ENCODE results near the gene CPM.
"Not testable (repeated sequence)": the region's sequence is repeated elsewhere in the genome, so short reads cannot be mapped to it uniquely, and the experiment has no call there.

CPM gene

GRCh38 chr12:68856510-68856909, 76.5 kb downstream of the CPM start:
- in situ Hi-C loops (cut with HindIII; ENCODE audit: low sequenced_read_pairs): no loop called here

DNA sequence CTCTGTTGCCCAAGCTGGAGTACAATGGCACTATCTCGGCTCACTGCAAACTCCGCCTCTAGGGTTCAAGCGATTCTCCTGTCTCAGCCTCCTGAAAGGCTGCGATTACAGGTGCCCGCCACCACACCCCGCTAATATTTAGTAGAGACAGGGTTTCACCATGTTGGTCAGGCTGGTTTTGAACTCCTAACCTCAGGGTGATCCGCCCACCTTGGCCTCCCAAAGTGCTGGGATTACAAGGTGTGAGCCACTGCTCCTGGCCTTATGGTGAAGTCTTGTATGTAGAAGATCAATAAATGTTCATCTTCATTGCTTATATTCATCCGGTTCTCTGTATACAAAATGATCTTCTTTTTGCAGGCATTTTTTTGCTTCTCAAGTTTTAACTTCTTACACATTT, 77.2 kb downstream of the CPM start:
- in situ Hi-C loops (cut with HindIII; ENCODE audit: low sequenced_read_pairs): no loop called here

DNA sequence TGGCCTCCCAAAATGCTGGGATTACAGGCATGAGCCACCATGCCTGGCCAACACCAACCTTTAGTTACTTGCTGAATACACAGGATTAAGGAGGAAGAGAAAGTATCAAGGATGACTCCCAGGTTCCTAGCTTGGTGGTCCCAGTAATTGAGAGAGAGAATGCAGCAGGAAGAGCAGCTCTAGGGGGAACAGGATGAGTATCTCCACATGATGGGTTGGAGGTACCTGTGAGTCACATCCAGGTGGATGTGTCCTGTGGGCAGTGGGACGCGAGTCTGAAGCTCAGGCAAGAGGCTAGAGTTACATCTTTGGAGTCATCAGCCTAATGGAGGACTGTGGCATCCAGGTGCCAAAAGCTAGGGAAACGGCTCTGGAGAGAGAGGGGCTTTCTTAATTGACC, 77.9 kb downstream of the CPM start:
- in situ Hi-C loops (cut with HindIII; ENCODE audit: low sequenced_read_pairs): no loop called here

DNA sequence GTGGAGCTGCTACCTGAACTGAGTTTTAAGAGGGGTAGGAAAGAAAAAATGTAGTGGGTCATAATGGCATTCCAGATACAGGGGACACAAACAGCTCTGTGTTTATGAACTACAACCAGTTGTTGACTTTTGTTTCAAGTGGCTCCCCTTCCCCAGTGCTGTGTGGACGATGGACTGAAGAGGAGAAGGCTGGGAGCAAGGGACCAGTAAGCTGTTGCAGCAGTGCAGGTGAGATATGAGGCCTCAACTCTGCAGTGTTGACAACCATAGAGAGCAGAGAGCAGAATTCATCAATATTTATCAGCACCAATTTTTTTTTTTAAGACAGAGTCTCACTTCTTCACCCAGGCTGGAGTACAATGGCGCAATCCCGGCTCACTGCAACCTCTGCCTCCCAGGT, 78.4 kb downstream of the CPM start:
- in situ Hi-C loops (cut with HindIII; ENCODE audit: low sequenced_read_pairs): no loop called here

DNA sequence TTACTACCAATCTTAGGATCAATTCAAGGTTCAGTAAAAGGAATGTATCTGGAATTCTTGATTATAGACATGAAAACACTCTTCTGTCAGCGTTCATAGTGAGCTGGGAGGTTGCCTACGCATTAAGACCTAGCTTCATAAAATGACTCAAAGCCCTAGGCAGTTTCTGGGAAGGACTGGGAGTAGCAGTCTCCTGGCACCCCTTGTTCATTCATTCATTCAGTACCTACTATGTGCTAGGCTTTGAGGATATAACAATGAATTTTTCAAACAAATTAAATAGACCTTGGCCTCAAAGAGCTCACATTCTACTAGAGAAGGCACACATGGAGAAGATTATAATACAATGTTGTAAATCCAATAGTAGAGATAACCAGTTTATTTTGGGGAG, 78.9 kb downstream of the CPM start:
- in situ Hi-C loops (cut with HindIII; ENCODE audit: low sequenced_read_pairs): no loop called here

DNA sequence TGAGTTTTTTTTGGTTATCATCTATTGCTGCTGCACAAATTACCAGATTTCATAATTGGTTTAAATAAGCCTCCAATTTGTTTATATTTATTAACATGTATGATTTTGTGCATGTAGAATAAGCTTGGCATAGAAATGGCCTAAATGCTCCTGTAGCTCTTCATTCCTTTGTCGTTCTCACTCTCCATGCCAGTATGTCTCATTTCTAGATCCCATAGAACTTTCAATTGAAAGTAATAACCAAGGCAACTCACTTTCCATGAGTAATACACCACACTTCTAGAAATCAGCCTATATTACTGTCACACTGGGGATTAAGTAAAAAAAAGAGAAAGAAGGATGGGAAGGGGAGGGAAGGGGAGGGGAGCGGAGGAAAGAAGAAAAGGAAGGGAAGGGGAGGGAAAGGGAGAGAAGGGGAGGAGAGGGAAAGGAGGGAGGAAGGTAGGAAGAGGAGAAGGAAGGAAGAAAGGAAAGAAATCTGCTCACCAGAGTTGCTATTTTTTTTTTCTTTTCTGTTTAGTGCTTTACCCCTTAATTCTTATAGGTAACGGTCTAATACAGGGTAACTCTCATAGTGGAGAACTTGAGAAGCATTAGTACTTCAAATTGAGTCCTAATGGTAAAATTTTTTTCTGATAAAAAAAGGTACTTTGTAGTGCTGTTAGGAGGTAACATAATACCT, 79.4 kb downstream of the CPM start:
- in situ Hi-C loops (cut with HindIII; ENCODE audit: low sequenced_read_pairs): no loop called here

GRCh38 chr12:68851592-68852306, 81.2 kb downstream of the CPM start:
- in situ Hi-C loops (cut with HindIII; ENCODE audit: low sequenced_read_pairs): no loop called here

DNA sequence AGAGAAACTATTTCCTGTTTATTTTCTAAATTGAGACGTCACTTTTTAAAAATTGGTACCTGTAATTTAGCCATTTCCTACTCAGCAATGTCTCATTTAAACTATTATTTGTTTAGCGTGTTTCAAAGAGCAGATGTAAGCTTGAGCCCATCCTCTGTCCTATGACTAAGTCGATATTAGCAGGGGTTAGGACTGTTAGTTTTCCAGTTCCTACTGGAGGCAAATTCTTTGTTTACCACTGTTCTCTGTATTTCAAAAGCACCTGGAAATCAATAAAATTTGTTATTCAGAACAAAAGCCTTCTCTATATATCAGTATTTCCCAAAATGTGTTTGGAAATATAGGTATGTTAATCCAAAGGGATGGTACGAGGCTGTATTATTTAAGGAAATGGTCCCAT, 82.6 kb downstream of the CPM start:
- in situ Hi-C loops (cut with HindIII; ENCODE audit: low sequenced_read_pairs): no loop called here

DNA sequence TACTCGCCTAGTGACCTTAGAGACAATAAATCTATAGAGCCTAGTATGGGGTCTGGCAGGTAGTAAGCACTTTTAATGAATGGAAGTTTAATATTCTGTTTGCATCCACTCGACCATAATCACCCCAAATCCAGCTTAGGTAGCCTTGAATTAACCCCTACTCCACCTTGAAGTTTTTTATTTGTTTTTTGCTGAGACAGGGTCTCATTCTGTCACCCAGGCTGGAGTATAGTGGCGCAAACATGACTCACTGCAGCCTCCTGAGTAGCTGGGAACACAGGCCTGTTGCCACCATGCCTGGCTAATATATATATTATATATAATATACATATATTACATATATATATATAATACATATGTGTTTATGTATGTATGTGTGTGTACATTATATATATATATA, 86.2 kb downstream of the CPM start:
- in situ Hi-C loops (cut with HindIII; ENCODE audit: low sequenced_read_pairs): no loop called here

DNA sequence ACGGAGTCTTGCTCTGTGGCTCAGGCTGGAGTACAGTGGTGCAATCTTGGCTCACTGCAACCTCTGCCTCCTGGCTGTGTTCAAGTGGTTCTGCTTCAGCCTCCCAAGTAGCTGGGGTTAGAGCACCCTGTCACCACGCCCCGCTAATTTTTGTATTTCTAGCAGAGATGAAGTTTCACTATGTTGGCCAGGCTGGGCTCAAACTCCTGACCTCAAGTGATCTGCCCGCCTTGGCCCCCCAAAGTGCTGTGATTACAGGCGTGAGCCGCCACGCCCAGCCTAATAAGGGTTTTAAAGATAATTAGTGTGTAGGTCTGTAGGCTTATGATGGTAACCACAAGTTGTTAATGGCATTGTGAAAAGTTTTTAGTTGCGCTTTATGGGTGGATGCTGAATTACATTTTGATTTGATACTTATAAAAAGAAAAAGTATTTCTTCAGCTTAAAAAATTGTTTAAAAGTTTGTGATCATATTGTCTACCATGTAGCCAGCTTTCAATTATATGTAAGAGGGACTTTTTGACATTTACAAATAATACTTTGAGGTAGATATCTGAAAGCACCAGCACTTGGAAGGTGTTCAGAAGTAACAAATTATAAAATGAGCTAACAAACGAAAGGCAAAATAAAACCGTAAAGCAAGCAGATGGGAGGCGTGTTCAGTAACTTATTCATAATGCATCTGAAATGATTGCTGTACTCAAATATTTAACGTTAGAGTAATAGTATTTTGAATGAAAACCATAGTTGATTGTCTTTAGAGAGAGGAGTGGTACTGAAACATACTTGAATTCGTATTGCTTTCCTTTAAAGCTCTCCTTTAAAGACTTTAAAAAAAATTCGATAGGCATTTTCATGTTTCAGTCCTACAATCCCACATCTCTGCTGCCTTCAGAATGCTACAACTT, 87.9 kb downstream of the CPM start:
- in situ Hi-C loops (cut with HindIII; ENCODE audit: low sequenced_read_pairs): no loop called here

DNA sequence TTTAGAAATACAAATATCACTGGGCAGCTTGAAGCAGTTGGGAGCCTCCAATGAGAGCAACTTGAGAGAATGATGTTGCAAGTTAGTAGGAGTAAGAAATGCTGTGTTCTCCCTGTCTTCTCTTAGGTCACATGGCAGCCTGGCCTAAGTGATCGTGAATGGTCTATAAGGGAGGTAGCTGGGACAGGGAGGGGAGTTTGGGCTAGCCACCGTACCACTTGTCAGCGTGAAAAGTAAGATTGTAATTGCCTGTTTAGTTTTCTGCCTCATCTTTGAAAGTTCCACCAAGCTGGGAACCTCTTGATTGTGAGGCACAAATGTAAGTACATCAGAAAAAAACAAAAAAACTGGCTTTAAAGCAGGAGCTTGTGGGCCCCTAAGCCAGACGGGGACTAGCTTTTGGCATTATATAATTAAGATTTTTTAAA, 88.6 kb downstream of the CPM start:
- in situ Hi-C loops (cut with HindIII; ENCODE audit: low sequenced_read_pairs): no loop called here

DNA sequence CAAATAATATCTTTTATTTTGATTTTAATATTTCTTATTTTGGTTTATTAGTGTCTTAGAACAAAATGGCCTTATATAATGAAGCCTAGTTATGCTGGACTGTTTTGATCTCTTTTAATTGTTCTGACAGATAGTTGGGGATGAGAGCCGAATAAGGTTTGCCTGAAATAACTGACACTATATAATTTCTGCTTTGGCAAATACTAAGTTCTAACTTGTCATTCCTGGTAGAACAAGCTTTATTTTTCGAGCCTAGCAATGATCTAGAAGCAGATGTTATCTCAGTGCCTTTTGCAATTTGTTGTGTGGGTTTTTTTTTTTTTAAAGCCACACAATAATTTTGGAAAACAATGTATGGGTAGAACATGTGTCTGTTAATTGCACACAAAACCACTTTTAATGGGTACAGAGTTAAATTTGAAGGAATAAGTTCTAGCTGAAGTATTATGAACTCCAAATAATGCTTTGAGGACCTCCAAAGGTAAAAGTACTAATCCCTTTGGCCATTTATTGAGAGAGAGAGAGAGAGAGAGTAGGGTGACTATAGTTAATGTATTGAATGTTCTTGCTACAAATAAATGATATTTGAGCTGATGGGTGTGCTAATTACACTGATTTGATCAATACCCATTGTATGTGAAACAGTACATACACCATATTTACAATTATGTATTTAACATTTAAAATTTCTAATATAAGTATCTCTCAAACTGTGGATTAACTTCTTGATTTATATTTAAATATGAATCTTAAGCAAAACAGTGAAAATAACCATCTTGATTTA, 90.0 kb downstream of the CPM start:
- in situ Hi-C loops (cut with HindIII; ENCODE audit: low sequenced_read_pairs): no loop called here

GRCh38 chr12:68842123-68842522, 90.8 kb downstream of the CPM start:
- in situ Hi-C loops (cut with HindIII; ENCODE audit: low sequenced_read_pairs): no loop called here

DNA sequence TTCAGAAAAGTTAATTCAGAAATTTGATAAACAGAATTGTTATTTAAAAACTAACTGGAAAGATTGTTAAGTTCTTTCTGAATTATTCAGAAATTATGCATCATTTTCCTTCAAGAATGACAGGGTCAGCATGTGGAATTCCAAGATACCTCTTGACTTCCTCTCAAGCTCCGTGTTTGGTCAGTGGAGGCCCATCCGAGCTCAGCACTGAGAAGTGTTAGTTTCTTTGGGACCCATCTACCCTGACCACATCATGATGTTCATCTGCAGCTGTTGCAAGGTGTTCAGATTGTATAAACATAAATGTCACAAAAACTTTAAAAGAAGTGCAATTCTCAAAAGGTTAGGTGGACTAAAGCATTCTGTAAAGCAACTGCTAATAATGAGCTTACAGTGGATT, 91.3 kb downstream of the CPM start:
- in situ Hi-C loops (cut with HindIII; ENCODE audit: low sequenced_read_pairs): no loop called here

- in situ Hi-C loops (cut with HindIII; ENCODE audit: low sequenced_read_pairs): not testable (repeated sequence)
These were observed 91.8 kb downstream of the CPM start for GRCh38 chr12:68841175-68841574.

DNA sequence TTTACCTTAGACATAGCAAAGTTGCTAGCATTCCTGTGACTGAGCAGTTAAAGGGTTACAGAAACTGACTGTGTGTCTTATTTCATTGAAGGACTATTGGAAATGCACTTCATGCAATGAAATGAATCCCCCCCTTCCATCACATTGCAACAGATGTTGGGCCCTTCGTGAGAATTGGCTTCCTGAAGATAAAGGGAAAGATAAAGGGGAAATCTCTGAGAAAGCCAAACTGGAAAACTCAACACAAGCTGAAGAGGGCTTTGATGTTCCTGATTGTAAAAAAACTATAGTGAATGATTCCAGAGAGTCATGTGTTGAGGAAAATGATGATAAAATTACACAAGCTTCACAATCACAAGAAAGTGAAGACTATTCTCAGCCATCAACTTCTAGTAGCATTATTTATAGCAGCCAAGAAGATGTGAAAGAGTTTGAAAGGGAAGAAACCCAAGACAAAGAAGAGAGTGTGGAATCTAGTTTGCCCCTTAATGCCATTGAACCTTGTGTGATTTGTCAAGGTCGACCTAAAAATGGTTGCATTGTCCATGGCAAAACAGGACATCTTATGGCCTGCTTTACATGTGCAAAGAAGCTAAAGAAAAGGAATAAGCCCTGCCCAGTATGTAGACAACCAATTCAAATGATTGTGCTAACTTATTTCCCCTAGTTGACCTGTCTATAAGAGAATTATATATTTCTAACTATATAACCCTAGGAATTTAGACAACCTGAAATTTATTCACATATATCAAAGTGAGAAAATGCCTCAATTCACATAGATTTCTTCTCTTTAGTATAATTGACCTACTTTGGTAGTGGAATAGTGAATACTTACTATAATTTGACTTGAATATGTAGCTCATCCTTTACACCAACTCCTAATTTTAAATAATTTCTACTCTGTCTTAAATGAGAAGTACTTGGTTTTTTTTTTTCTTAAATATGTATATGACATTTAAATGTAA, 93.5 kb downstream of the CPM start:
- in situ Hi-C loops (cut with HindIII; ENCODE audit: low sequenced_read_pairs): no loop called here

- in situ Hi-C loops (cut with HindIII; ENCODE audit: low sequenced_read_pairs): no loop called here
These were observed 94.7 kb downstream of the CPM start for GRCh38 chr12:68838046-68838886.

DNA sequence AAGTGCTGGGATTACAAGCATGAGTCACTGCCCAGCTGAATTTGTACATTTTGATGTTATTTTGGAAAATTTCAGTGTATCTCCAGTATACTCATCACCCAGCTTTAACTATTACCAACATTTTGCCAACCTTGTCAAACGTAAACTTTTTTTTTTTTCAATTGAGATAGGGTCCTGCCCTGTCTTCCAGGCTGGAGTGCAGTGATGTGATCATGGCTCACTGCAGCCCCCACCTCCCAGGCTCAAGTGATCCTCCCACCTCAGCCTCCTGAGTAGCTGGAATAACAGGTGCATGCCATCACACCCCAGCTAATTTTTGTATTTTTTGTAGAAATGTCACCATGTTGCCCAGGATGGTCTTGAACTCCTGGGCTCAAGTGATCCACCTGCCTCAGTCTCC, 95.8 kb downstream of the CPM start:
- in situ Hi-C loops (cut with HindIII; ENCODE audit: low sequenced_read_pairs): no loop called here

- in situ Hi-C loops (cut with HindIII; ENCODE audit: low sequenced_read_pairs): no loop called here
These were observed 97.5 kb downstream of the CPM start for GRCh38 chr12:68835333-68835908.

All from DLD1 (cell line).